HepG2 (cell line): ENCODE data around the gene SETD1A.
"Not testable (repeated sequence)": the region's sequence is repeated elsewhere in the genome, so short reads cannot be mapped to it uniquely, and the experiment has no call there.

ENCODE experiments used
- AHR ChIP-seq: IDR thresholded peaks from 2 replicates; pipeline ENCODE4 v1.6.1; 2018; ENCODE audit warnings: missing genetic modification reagents, missing compliant biosample characterization
- BRCA1 ChIP-seq: sonication (generic); formaldehyde crosslinking; IDR thresholded peaks from 2 replicates; pipeline ENCODE4 v1.4.0; 2020; ENCODE audit warnings: missing genetic modification reagents

DNA sequence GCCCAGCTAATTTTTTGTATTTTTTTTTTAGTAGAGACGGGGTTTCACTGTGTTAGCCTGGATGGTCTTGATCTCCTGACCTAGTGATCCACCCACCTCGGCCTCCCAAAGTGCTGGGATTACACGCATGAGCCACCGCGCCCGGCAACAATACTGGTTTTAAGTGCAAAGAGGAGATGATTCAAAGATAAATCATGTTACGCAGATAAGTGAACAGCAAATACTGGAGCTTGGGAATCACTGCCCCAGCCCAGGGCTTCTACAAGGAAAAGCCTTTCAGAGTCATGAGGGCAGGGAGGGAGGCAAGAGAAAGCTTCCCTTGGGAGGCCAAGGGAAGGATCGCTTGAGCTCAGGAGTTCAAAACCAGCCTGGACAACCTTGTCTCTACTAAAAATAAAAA, 18.0 kb upstream of the SETD1A start:
- TF ChIP-seq AHR, BRCA1 (CRISPR knock-in tag): not testable (repeated sequence)
